Activated CD4-positive, alpha-beta T cell treated with anti-CD3 and anti-CD28 coated beads, Interleukin-10, Interleukin-2, amounts not matched to agents 100 ng/mL and 50 ng/mL, durations not matched to agents 16 hours and 8 hours (primary cell): ENCODE measurements around the gene C16orf96.

Experiments
- DNase-seq: peaks from one replicate; pipeline ENCODE4 v3.0.0-alpha.2; 2020

C16orf96 gene

GRCh38 chr16:4525634-4526277 lies 30.4 kb upstream of the C16orf96 start:
- no peak for DNase-seq

- DNase-seq = peak; percentile 66
Measured at GRCh38 chr16:4529085-4530060, 26.8 kb upstream of the C16orf96 start.

- no peak for DNase-seq
Measured at GRCh38 chr16:4531811-4532210, 24.3 kb upstream of the C16orf96 start.

- no peak for DNase-seq
Measured at GRCh38 chr16:4532238-4532637, 23.9 kb upstream of the C16orf96 start.

GRCh38 chr16:4533490-4533889 lies 22.6 kb upstream of the C16orf96 start:
- DNase-seq = no peak

- DNase-seq = no peak
Measured at GRCh38 chr16:4534151-4534790, 21.9 kb upstream of the C16orf96 start.

- peak; percentile 57 for DNase-seq
Measured at GRCh38 chr16:4535627-4536108, 20.5 kb upstream of the C16orf96 start.

GRCh38 chr16:4536391-4537106 lies 19.6 kb upstream of the C16orf96 start:
- DNase-seq = no peak

- no peak for DNase-seq
Measured at GRCh38 chr16:4537376-4538343, 18.5 kb upstream of the C16orf96 start.

- peak; percentile 97 for DNase-seq
Measured at GRCh38 chr16:4538350-4539235, 17.5 kb upstream of the C16orf96 start, which contains the start of gene CDIP1. CDIP1 (minus strand) TSS chr16:4538773; CDS start chr16:4514130, 24,643 bp downstream.

DNA sequence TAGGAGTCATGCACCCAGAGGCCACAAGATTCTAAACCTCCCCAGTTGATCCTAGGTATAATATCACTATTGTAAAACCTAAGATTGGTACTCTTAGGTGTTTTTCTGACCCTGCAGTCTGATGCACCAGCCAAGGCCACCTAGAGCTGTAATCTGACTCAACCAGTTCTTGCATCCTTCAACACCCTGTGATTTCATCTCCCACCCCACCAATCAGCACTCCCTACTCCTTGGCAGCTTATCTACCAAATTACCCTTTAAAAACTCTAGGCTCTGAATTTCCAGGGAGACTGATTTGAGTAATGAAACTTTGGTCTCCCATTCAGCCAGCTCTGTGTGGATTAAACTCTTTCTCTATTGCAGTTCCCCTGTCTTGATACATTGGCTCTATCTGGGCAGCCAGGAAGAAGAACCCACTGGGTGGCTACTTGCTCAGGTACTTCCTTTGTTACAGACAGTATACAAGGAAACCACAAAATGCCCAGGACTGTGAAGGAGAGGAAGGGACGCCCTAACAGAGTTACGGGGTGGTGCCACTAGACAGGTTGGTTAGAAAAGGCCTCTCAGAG lies 16.3 kb upstream of the C16orf96 start:
- no peak for DNase-seq

DNA sequence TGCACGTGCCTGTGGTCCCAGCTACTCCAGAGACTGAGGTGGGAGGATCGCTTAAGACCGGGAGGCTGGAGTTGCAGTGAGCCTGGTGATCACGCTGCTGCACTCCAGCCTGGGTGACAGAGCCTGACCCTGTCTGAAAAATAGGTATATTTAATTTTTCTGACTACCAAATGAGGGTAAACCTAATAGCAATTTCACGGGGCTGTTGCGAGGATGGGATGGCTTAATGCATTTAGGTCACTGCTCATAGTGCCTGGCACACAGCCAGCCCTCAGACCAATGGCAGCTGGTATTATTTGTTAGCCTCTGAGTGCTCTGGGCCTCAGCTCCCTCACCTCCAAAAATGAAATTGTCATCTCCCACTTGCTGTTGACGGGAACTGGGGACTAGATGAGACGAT lies 11.7 kb upstream of the C16orf96 start:
- DNase-seq = no peak

- DNase-seq = no peak
Measured at GRCh38 chr16:4548124-4548523, 8.0 kb upstream of the C16orf96 start.

- no peak for DNase-seq
Measured at GRCh38 chr16:4550591-4550990, 5.5 kb upstream of the C16orf96 start.

DNA sequence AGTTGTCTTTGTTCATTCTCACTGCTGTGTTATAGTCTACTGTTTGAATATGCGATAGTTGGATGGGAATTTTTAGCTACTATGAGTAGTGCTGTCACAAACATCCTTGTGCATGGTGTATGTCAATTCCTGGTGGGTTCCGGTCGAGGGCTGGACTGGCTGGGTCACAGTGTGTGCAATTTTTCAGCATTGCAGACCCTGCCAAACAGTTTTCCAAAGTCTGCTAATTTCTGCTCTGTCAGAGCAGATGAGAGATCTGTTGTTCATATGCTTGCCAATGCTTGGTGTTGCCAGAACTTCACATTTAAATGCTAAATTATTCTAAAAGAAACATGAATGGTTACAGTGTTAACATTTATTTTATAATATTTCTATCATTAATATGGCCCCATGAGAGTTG lies 3.6 kb upstream of the C16orf96 start:
- DNase-seq = no peak

GRCh38 chr16:4556580-4556979 lies 440 bp downstream of the C16orf96 start:
- DNase-seq = no peak

GRCh38 chr16:4557973-4558372 lies 1.8 kb downstream of the C16orf96 start:
- no peak for DNase-seq

DNA sequence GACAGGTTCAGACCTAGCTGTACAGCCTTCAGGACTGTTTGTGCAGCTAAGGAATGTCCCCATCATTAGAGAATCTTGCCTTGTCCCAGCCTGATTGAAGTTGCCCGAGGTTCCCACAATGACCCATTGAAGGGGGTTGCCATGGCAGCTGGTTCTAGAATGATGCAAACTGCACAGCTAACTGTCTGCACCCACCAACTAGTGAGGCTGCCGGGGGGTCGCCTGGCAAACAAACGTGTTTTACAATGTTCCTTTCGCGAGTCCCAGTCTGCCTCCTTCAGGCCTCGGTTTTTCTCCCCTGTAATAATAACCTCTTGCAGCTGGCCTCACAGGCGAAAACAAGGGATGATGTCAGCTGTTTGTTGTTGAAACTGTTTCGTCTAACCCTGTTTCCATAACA lies 5.5 kb downstream of the C16orf96 start:
- DNase-seq = no peak

DNA sequence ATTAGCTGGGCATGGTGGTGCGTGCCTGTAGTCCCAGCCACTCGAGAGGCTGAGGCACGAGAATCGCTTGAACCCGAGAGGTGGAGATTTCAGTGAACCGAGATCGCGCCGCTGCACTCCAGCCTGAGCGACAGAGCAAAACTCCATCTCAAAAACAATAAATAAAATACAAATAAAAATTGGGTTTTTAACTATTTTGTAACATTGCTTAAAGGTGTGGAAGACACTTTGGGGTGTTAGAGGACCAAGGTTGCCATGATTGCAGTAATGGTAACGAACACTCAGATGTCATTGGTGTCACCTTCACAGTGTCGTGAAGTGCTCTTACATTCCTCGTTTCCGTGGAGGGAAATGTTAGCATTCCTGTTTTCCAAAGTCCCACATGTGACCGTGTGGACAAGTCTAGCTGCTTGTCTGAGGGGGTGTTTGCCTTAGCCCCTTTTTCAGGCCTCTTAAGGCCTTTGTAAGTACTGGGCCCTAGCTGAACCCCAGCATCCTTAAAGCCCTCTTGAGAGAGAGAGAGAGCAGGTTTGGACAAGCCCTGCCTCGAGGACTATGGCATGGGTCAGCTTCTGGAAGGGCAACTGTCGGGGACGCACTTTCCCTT lies 8.6 kb downstream of the C16orf96 start:
- DNase-seq = no peak

DNA sequence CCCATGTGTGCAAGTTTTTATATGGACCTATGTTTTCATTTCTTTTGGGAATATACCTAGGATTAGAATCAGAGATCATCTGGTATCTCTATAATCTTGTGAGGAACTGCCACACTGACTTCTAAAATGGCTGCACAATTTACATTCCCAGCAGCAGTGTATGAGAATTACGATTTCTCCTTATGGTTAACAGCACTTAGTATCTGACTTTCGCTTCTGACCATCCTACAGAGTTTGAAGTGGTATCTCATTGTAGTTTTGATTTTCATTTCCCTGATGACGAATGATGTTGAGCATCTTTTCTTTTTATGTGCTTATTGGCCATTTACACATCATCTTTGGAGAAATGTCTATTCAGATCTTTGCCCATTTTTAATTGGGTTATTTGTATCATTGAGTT lies 10.0 kb downstream of the C16orf96 start:
- peak; percentile 20 for DNase-seq
